ENCODE measurements around the gene TRIM66.

TRIM66 gene

GRCh38 chr11:8682303-8683114, at the start of gene TRIM66, which contains the start of gene RPL27A:
Gene TRIM66 (minus strand): TSS chr11:8682665. CDS start chr11:8672274, 10,391 bp downstream.
Gene RPL27A (plus strand): TSS chr11:8682792. CDS start chr11:8682814, 22 bp downstream.
- DNase-seq, result peak; percentile 97

- DNase-seq, result no peak
Measured at GRCh38 chr11:8731647-8732323, 49.3 kb upstream of the TRIM66 start.

- DNase-seq, result no peak
Measured at GRCh38 chr11:8730697-8731020, 48.2 kb upstream of the TRIM66 start.

- no peak for DNase-seq
Measured at GRCh38 chr11:8729837-8730696, 47.6 kb upstream of the TRIM66 start.

GRCh38 chr11:8729067-8729466, 46.6 kb upstream of the TRIM66 start:
- DNase-seq, result no peak

- DNase-seq, result peak; percentile 87
Measured at GRCh38 chr11:8728563-8728962, 46.1 kb upstream of the TRIM66 start.

- no peak for DNase-seq
Measured at GRCh38 chr11:8726395-8726794, 43.9 kb upstream of the TRIM66 start.

- DNase-seq, result no peak
Measured at GRCh38 chr11:8724682-8725081, 42.2 kb upstream of the TRIM66 start.

- DNase-seq, result no peak
Measured at GRCh38 chr11:8723711-8724110, 41.2 kb upstream of the TRIM66 start.

GRCh38 chr11:8722809-8723208, 40.3 kb upstream of the TRIM66 start:
- DNase-seq, result no peak

GRCh38 chr11:8721609-8722500, 39.4 kb upstream of the TRIM66 start:
- DNase-seq, result peak; percentile 84

GRCh38 chr11:8720868-8721608, 38.6 kb upstream of the TRIM66 start:
- no peak for DNase-seq

GRCh38 chr11:8720352-8720751, 37.9 kb upstream of the TRIM66 start:
- DNase-seq, result peak; percentile 42

- DNase-seq, result peak; percentile 75
Measured at GRCh38 chr11:8719721-8720120, 37.3 kb upstream of the TRIM66 start.

- DNase-seq, result peak; percentile 99
Measured at GRCh38 chr11:8719211-8719649, 36.8 kb upstream of the TRIM66 start.

- DNase-seq, result peak; percentile 96
Measured at GRCh38 chr11:8717876-8718753, 35.6 kb upstream of the TRIM66 start.

GRCh38 chr11:8717544-8717875, 35.0 kb upstream of the TRIM66 start:
- DNase-seq, result no peak

GRCh38 chr11:8715501-8715900, 33.0 kb upstream of the TRIM66 start:
- no peak for DNase-seq

- no peak for DNase-seq
Measured at GRCh38 chr11:8714622-8715225, 32.3 kb upstream of the TRIM66 start.
